Neuron (in vitro differentiated cells): ENCODE measurements around the gene BZW2.

Experiments
- H2AFZ ChIP-seq: one replicate; pipeline ENCODE4 v1.6.1; 2013; ENCODE audit warnings: low read depth, mild to moderate bottlenecking, inconsistent platforms, low read length, moderate library complexity
- H3K27me3 ChIP-seq: one replicate; pipeline ENCODE4 v1.6.1; 2013; ENCODE audit warnings: low read length; ENCODE audit not compliant: insufficient read depth
- H3K36me3 ChIP-seq: one replicate; pipeline ENCODE4 v1.6.1; 2013; ENCODE audit warnings: low read length; ENCODE audit not compliant: insufficient read depth
- H3K4me1 ChIP-seq: one replicate; pipeline ENCODE4 v1.6.1; 2013; ENCODE audit warnings: low read length; ENCODE audit not compliant: insufficient read depth
- H3K4me3 ChIP-seq: 2 replicates; pipeline ENCODE4 v1.5.1; 2013; ENCODE audit warnings: mild to moderate bottlenecking, low read length, moderate library complexity
- H3K9me3 ChIP-seq: one replicate; pipeline ENCODE4 v1.6.1; 2013; ENCODE audit warnings: low read length

BZW2 gene

DNA sequence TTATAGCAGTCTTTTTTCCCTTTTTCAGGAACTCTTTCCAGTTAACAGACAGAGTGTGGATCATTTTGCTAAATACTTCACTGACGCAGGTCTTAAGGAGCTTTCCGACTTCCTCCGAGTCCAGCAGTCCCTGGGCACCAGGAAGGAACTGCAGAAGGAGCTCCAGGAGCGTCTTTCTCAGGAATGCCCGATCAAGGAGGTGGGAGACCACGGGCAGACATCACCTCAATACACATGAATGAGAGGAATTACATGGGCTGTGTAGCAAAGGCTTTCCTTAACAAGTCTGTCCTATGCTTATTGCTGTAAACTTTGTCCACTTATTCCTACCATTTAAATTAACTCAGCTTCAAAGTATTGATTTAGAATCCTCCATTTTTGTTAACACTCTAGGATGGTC is 48.8 kb downstream of the BZW2 start:
- Histone ChIP-seq H3K36me3 (peaks cover 67% of the 10 kb centered on the region), H3K4me3 (no peak overlapping the region), H3K9me3 (no peaks in the 10 kb centered on the region), H2AFZ (no peak overlapping the region), H3K27me3 (no peaks in the 10 kb centered on the region), H3K4me1 (peaks cover 17% of the 10 kb centered on the region)

- no peak overlapping the region for H2AFZ ChIP-seq
- no peak overlapping the region for H3K4me3 ChIP-seq
- no peaks in the 10 kb centered on the region for H3K9me3 ChIP-seq
- peaks cover 17% of the 10 kb centered on the region for H3K4me1 ChIP-seq
- peaks cover 67% of the 10 kb centered on the region for H3K36me3 ChIP-seq
- no peaks in the 10 kb centered on the region for H3K27me3 ChIP-seq
Measured at GRCh38 chr7:16695621-16696237, 49.7 kb downstream of the BZW2 start.

DNA sequence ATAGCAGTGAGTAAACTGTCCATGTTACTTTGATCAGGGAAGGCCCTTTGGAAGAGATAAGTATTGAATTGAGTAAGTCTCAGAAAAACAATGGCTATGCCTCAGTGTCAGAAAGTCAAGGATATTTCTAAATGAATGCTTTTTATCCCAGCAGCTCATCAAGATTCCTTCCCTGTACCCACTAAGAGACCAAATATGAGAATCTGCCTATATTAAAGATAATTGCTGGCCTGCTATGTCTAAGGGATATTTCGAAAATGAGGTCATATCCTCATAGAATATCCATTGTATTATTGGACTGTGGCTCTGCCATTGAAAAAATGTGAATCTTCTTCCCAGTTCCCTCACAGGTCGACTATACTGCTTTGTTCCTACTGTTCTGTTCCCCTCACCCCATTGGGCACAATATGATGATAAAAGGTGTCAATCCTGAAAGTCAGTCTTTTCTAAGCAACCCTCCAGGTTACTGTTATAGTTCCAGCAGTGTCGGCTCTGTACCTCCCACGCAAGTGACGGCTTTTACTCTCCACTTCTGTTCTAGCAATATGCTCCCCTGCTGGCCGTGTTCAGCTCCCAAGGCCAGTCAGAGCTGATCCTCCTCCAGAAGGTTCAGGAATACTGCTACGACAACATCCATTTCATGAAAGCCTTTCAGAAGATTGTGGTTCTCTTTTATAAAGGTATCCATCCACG is 51.7 kb downstream of the BZW2 start:
- Histone ChIP-seq H3K27me3 (no peaks in the 10 kb centered on the region), H3K36me3 (peaks cover 63% of the 10 kb centered on the region), H2AFZ (no peak overlapping the region), H3K9me3 (no peaks in the 10 kb centered on the region), H3K4me1 (peaks cover 17% of the 10 kb centered on the region), H3K4me3 (no peak overlapping the region)

GRCh38 chr7:16698200-16698905 is 52.4 kb downstream of the BZW2 start:
- H3K4me3 ChIP-seq, result no peak overlapping the region
- H3K9me3 ChIP-seq, result no peaks in the 10 kb centered on the region
- H3K4me1 ChIP-seq, result peaks cover 19% of the 10 kb centered on the region
- H2AFZ ChIP-seq, result no peak overlapping the region
- H3K27me3 ChIP-seq, result no peaks in the 10 kb centered on the region
- H3K36me3 ChIP-seq, result peaks cover 60% of the 10 kb centered on the region

DNA sequence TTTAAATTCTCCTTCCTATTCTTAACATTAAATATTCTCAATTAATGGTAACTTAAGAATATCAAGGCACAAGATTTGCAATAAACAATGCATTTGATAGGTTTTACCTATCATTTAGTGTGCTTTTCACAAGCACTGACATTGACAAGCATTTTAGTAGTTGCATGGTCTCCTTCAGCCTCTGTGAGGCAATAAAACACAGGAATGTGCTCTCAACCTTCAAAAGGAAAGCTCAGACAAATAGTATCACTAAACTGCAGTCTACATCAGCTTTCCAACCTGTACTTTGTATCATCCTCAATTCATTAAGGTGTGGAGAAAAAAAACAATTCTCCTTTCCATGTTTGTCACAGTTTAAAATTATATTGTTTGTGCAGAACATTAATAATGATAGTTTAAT is 56.5 kb downstream of the BZW2 start:
- H3K27me3 ChIP-seq, result no peaks in the 10 kb centered on the region
- no peak overlapping the region for H3K4me3 ChIP-seq
- H3K4me1 ChIP-seq, result peaks cover 12% of the 10 kb centered on the region
- H3K9me3 ChIP-seq, result no peaks in the 10 kb centered on the region
- H3K36me3 ChIP-seq, result peaks cover 56% of the 10 kb centered on the region
- H2AFZ ChIP-seq, result no peak overlapping the region

DNA sequence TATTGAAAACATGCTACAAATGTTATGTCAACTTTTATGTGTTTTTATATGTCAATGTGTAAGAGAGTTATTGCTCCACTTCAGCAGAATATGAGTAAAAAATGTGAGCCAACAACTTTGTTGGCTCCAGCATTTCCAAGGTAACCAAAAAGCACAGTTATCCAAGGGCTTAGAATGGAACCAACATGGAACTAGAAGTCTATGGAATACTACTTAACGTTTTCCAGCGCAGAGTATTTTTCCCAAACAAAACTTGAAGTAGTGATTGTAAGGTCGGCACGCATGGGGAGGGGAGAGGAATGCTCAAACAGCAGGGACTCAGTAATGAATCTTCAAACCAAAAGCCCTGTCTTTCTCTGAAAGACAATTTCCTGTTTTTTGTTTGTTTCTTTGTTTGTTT is 62.5 kb downstream of the BZW2 start:
- Histone ChIP-seq H3K27me3 (no peaks in the 10 kb centered on the region), H3K4me1 (no peaks in the 10 kb centered on the region), H3K4me3 (no peak overlapping the region), H2AFZ (no peak overlapping the region), H3K9me3 (no peaks in the 10 kb centered on the region), H3K36me3 (peaks cover 27% of the 10 kb centered on the region)

DNA sequence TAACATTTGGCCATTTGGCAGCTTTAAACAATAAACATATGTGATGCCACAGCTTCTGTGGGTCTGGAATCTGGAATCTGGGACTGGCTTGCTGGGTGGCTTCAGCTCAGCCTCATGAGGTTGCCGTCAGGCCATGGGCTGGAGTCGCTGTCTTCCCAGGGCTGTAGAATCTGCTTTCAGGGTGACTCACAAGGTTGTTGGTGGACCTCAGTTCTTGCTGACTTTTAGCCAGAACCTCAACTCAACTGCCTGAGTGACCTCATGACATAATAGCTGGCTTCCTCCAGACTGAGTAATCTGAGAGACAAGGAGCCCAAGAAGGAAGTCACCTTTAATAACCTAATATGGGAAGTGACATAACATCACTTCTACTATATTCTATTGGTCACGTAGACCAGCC is 63.0 kb downstream of the BZW2 start:
- no peak overlapping the region for H3K4me3 ChIP-seq
- no peak overlapping the region for H2AFZ ChIP-seq
- no peaks in the 10 kb centered on the region for H3K27me3 ChIP-seq
- H3K9me3 ChIP-seq, result no peaks in the 10 kb centered on the region
- no peaks in the 10 kb centered on the region for H3K4me1 ChIP-seq
- H3K36me3 ChIP-seq, result peaks cover 27% of the 10 kb centered on the region

- H3K4me3 ChIP-seq, result no peak overlapping the region
- H3K27me3 ChIP-seq, result no peaks in the 10 kb centered on the region
- H3K9me3 ChIP-seq, result no peaks in the 10 kb centered on the region
- peaks cover 13% of the 10 kb centered on the region for H3K36me3 ChIP-seq
- no peak overlapping the region for H2AFZ ChIP-seq
- H3K4me1 ChIP-seq, result no peaks in the 10 kb centered on the region
Measured at GRCh38 chr7:16710651-16711050, 64.7 kb downstream of the BZW2 start.

- Histone ChIP-seq H3K9me3 (no peaks in the 10 kb centered on the region), H3K27me3 (no peaks in the 10 kb centered on the region)
Measured at GRCh38 chr7:16711730-16712129, 65.7 kb downstream of the BZW2 start.

DNA sequence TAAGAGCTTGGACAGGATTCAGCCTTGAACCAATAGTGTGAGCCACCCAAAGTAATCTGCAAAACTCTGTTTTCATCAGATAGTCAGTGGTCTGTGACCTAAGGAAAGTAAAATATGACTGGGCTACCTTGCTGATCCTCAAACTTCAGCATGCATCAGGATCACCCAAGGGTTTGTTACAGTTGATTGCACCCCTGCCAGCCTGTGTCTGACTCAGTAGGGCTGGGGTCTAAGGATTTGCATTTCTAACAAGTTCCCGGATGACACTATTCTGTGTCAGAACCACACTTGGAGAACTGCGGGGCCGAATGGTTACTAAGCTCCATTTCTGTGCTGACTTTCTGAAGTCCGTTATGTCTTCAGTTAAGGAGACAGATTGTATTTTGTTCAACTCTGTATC is 66.9 kb downstream of the BZW2 start:
- H2AFZ ChIP-seq, result no peak overlapping the region
- no peak overlapping the region for H3K4me3 ChIP-seq
- H3K9me3 ChIP-seq, result no peaks in the 10 kb centered on the region
- H3K36me3 ChIP-seq, result peaks cover 2% of the 10 kb centered on the region
- no peaks in the 10 kb centered on the region for H3K4me1 ChIP-seq
- no peaks in the 10 kb centered on the region for H3K27me3 ChIP-seq

More at GRCh38 chr7:16711730-16712129, 65.7 kb downstream of the BZW2 start:
- no peak overlapping the region for H2AFZ ChIP-seq
- no peak overlapping the region for H3K4me3 ChIP-seq
- no peaks in the 10 kb centered on the region for H3K4me1 ChIP-seq
- H3K36me3 ChIP-seq, result peaks cover 5% of the 10 kb centered on the region

DNA sequence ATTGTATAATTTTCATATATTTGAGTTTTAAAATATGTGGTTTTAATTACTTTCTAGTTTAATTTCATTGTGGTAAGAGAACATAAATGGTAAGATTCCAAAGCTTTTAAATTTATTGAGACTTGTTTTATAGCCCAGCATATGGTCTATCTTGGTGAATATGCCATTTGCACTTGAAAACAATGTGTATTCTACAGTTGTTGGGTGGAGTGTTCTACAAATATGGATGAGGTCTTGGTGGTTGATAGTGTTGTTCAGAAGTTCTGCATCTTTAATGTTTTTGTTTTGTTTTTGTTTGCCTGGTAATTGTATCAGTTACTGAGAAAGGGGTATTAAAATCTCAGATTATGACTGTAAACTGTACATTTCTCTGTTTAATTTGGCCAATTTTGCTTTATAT is 69.9 kb downstream of the BZW2 start:
- H3K9me3 ChIP-seq, result no peaks in the 10 kb centered on the region
- no peaks in the 10 kb centered on the region for H3K36me3 ChIP-seq
- H3K4me3 ChIP-seq, result no peak overlapping the region
- no peak overlapping the region for H2AFZ ChIP-seq
- no peaks in the 10 kb centered on the region for H3K4me1 ChIP-seq
- H3K27me3 ChIP-seq, result no peaks in the 10 kb centered on the region

DNA sequence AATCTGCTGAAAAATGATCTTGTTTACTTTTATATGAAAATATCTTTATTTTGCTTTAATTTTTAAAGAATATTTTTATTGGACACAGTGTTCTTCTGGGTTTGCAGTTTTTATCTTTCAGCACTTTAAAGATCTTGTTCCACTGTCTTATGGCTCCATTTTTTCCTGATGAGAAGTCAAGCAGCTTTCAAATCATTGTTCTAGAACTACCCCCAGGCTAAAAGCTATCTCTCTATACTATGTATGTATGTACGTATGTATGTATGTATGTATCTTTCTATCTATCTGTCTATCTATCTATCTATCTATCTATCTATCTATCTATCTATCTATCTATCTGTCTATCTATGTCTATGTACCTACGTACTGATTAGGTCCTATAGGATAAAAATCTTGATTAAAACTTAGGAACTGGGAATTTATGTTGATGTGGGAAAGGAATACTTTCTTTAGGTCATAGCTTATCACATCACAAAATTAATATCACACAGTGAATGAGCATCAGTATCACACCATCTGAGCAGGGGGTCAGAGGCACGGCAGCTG is 72.2 kb downstream of the BZW2 start:
- no peaks in the 10 kb centered on the region for H3K9me3 ChIP-seq
- no peak overlapping the region for H3K4me3 ChIP-seq
- no peaks in the 10 kb centered on the region for H3K36me3 ChIP-seq
- H2AFZ ChIP-seq, result no peak overlapping the region
- no peaks in the 10 kb centered on the region for H3K27me3 ChIP-seq
- no peaks in the 10 kb centered on the region for H3K4me1 ChIP-seq

- Histone ChIP-seq H3K9me3 (no peaks in the 10 kb centered on the region), H2AFZ (no peak overlapping the region), H3K4me3 (no peak overlapping the region), H3K27me3 (no peaks in the 10 kb centered on the region), H3K4me1 (no peaks in the 10 kb centered on the region), H3K36me3 (no peaks in the 10 kb centered on the region)
Measured at GRCh38 chr7:16719699-16720098, 73.7 kb downstream of the BZW2 start.
